ENCODE results near the gene NR3C2.
A peak's percentile ranks its signal among the peaks of the same experiment; 100 is the strongest.

The NR3C2 gene

GRCh38 chr4:148069086-148069894 lies 372.9 kb downstream of the NR3C2 start:
- CTCF ChIA-PET, result interaction anchor here (1.3 kb wide), 1 partner anchor 8 kb away, joined by 3 read pairs; no protein-coding TSS in a partner anchor
- TF ChIP-seq, protein P1, sequence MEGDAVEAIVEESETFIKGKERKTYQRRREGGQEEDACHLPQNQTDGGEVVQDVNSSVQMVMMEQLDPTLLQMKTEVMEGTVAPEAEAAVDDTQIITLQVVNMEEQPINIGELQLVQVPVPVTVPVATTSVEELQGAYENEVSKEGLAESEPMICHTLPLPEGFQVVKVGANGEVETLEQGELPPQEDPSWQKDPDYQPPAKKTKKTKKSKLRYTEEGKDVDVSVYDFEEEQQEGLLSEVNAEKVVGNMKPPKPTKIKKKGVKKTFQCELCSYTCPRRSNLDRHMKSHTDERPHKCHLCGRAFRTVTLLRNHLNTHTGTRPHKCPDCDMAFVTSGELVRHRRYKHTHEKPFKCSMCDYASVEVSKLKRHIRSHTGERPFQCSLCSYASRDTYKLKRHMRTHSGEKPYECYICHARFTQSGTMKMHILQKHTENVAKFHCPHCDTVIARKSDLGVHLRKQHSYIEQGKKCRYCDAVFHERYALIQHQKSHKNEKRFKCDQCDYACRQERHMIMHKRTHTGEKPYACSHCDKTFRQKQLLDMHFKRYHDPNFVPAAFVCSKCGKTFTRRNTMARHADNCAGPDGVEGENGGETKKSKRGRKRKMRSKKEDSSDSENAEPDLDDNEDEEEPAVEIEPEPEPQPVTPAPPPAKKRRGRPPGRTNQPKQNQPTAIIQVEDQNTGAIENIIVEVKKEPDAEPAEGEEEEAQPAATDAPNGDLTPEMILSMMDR (IDR thresholded peaks at IDR 0.05; ENCODE audit: insufficient read depth, low read length, missing control alignments), result no peak
- no peak for DNase-seq (ENCODE audit: low read depth, low spot score)
- no peak overlapping the region for H3K4me3 ChIP-seq (ENCODE audit: low read depth, low read length)
- POLR2A ChIA-PET, result no interaction called here

DNA sequence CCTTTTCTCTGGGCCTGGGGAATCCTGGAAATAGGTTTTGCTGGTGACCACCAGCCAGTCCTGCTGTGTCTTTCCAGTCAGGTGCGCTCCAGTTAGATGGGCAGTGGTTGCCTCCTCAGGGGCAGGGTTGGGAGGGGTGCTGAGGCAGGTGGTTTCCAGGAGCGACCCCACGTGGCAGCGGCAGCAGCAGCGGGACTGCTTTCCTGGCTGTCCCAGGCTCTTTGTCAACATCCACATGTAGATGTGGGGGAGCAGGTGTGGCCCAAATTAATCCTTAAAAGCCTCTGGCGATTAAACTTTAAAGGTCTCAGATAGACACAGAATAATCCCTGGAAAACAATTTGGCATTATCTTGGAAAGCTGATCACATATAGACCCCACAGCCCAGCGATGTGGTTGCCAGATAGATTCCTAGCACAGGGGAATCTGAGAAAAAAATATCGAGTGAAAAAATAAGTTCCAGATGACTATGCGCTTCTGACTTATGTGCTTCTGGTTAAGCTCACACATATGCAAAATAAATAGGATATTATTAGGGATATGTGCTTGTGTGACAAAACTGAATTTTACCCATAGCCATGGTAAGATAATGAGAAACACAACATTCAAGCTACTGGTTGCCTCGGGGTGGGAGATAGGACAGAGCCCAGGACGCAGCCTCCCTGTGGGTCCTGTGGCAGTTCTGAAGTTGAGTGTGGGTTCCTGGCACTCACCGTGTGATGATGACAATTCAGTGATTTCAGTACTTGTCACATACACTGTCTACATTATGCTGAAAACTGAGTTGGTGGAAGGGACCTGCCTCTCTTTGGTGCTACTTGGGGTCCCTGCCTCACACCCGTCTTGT lies 373.9 kb downstream of the NR3C2 start:
- H3K4me3 ChIP-seq (ENCODE audit: low read depth, low read length), result no peak overlapping the region
- ChIA-PET POLR2A (no interaction called here), CTCF (interaction anchor here (1.3 kb wide), 1 partner anchor 9 kb away, joined by 3 read pairs; no protein-coding TSS in a partner anchor)
- DNase-seq (ENCODE audit: low read depth, low spot score), result no peak
- TF ChIP-seq, protein P1 (IDR thresholded peaks at IDR 0.05; ENCODE audit: insufficient read depth, low read length, missing control alignments), result no peak

GRCh38 chr4:148067301-148067916 lies 374.8 kb downstream of the NR3C2 start:
- POLR2A ChIA-PET, result no interaction called here
- no peak for DNase-seq (ENCODE audit: low read depth, low spot score)
- no peak overlapping the region for H3K4me3 ChIP-seq (ENCODE audit: low read depth, low read length)
- CTCF ChIA-PET, result no interaction called here
- TF ChIP-seq, protein P1 (IDR thresholded peaks at IDR 0.05; ENCODE audit: insufficient read depth, low read length, missing control alignments), result no peak

GRCh38 chr4:148065075-148065474 lies 377.1 kb downstream of the NR3C2 start:
- peak; percentile 70 for DNase-seq (ENCODE audit: low read depth, low spot score)
- TF ChIP-seq, protein P1 (IDR thresholded peaks at IDR 0.05; ENCODE audit: insufficient read depth, low read length, missing control alignments), result no peak
- CTCF ChIA-PET, result interaction anchor here (1.0 to 1.5 kb wide), 4 partner anchors 9 to 57 kb away, joined by 3 to 4 read pairs (median 3); no protein-coding TSS in a partner anchor
- no peak overlapping the region for H3K4me3 ChIP-seq (ENCODE audit: low read depth, low read length)
- POLR2A ChIA-PET, result no interaction called here

DNA sequence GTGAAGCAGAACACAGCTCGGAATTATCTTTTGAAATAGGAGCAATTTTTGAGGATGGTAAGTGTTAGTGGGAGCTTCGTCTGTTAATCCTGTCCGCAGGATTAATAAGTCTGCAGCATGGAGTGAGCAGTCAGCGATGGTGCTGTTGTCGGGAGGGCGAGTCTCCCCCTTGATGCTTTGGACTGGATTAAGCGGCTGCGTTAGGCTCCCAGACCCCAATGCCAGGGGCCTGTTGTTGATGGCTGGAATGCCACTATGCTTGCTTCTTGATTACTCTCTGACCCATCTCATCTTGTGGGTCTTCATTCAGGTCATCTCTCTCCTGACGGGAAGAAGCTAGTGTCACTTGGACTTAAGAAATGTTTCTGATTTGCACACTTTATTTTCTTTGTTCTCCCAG lies 377.8 kb downstream of the NR3C2 start:
- no peak overlapping the region for H3K4me3 ChIP-seq (ENCODE audit: low read depth, low read length)
- CTCF ChIA-PET, result interaction anchor here (1.0 to 1.5 kb wide), 4 partner anchors 9 to 57 kb away, joined by 3 to 4 read pairs (median 3); no protein-coding TSS in a partner anchor
- TF ChIP-seq, protein P1 (IDR thresholded peaks at IDR 0.05; ENCODE audit: insufficient read depth, low read length, missing control alignments), result no peak
- POLR2A ChIA-PET, result no interaction called here
- no peak for DNase-seq (ENCODE audit: low read depth, low spot score)
